GM21723 (cell line): ENCODE data around the gene C1orf226.
"Not testable (repeated sequence)": the region's sequence is repeated elsewhere in the genome, so short reads cannot be mapped to it uniquely, and the experiment has no call there.

ENCODE experiments used
- ATAC-seq: cut with Tn5 transposase; IDR thresholded peaks from one replicate; pipeline ENCODE4 v1.9.1; 2021; ENCODE audit warnings: mild to moderate bottlenecking, moderate library complexity; ENCODE audit not compliant: unreplicated experiment

C1orf226 gene

GRCh38 chr1:162404550-162405160 is 23.1 kb downstream of the C1orf226 start:
- ATAC-seq = no peak

GRCh38 chr1:162405800-162406199 is 24.3 kb downstream of the C1orf226 start:
- no peak for ATAC-seq

- no peak for ATAC-seq
Measured at GRCh38 chr1:162406811-162407210, 25.3 kb downstream of the C1orf226 start.

DNA sequence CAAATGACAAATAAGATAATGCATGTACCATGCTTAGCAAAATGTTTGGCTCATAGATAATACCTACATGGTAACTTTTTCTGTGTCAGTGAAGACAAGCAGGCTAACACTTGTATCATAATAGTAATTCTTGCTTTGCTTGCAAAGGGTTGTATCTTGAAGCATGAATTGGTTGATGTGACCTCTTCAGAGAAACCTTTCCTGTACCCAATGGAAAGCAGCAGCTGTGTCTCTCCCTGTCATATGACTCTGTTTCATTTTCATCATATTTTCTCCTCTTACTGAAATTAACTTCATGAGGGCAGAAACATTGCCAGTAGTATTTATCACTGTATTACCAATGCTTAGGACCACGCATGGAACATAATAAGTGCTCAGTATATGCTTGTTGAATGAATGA is 26.0 kb downstream of the C1orf226 start:
- ATAC-seq = no peak

DNA sequence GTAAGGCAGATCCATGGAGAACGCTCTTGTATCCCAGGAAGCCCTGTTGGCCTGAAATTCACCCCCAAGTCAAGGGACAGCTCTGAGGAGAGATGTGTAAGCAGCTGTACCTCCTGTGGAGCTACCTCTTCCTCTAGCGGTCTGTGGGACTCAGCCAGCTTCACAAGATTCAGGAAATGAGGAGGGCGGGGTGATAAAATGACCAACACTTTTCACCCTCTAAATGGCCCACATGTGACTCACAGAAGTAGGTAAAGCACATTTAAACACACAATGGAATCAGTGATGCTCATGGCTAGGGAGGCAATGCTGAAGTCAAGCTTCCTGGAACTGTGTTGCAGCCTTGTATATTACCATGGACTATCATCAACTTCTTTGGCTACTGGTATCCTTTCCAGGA is 30.5 kb downstream of the C1orf226 start, which contains the start of gene SH2D1B:
TSS of gene SH2D1B (minus strand) at position 135 of the 400 bp plus-strand sequence. CDS start at position 15, 120 bp downstream.
- ATAC-seq = no peak

GRCh38 chr1:162416215-162416614 is 34.7 kb downstream of the C1orf226 start:
- no peak for ATAC-seq

DNA sequence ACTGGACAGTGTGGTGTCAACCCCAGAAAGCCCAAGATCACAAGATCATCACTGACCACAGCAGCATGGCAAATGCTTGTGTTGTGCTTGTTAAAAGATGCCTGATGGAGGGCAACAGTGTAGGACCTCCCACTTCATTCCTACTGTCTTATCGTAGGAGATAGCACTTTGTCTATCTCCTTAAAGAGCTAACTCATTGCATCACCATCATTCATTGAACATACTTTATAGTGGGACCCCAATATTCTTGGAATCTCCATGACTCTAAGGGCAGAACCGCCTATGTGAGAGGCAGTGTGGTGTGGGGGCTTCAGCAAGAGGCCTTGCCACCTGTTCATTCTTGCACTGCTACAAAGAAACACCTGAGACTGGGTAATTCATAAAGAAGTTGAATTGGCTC is 35.4 kb downstream of the C1orf226 start:
- no peak for ATAC-seq

DNA sequence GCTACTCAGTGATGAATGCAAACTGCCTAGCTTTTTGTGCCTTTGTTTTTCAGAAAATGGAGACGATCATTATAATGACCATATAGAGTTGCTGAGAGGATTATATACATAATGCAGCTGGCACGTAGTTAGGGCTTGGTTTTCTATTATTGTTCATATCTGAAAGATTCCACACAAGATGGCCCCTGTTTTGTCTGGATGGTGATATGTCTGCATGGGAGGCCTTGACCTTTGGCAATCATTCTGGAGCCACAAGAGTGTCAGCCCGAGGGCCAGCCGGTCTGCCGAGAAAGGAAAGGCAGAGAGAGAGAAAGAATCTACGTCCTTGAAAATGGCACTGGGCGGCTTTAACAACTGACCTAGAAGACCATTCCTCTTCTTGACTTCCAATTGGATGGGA is 36.1 kb downstream of the C1orf226 start:
- no peak for ATAC-seq

- not testable (repeated sequence) for ATAC-seq
Measured at GRCh38 chr1:162418584-162418983, 37.1 kb downstream of the C1orf226 start.

DNA sequence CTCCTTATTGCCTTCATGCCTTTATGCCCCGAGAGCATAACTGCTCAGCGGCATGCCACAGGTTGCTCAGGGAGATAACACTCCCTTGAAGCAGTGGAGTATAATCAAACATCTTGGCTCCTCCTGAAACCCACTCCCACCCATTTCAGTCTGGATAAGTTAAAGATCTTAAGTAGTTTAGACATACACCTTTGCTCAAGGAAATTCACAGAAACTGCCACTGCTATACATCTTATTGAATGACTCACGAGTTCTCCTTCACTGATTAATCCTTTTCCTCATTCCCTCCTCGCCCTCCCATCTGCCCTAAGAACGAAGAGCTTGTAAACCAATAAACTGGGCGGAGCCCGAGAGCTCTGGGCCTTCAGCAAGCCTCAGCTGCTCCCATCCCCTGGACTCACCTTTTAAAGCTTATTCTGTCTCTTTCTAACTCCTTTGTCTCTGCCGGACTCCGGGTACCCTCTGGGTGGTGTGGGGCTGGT is 38.0 kb downstream of the C1orf226 start:
- ATAC-seq = not testable (repeated sequence)

- ATAC-seq = no peak
Measured at GRCh38 chr1:162420120-162420519, 38.6 kb downstream of the C1orf226 start.

GRCh38 chr1:162421258-162422164 is 40.0 kb downstream of the C1orf226 start:
- ATAC-seq = no peak

- ATAC-seq = no peak
Measured at GRCh38 chr1:162422662-162423375, 41.3 kb downstream of the C1orf226 start.

DNA sequence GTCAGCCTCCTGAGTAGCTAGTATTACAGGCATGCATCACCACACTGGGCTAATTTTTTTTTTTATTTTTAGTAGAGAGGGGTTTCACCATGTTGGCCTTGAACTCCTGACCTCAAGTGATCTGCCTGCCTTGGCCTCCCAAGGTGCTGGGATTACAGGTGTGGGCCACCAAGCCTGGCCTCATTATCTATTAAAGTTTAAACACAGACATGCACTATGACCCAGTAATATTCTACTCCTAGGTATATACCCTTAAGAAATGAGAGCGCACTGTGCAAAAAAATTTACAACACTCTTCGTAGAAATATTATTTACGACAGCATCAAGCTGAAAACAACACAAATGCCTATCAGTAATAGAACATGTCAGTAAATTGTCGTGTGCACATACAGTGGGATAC is 49.1 kb downstream of the C1orf226 start:
- ATAC-seq = no peak

DNA sequence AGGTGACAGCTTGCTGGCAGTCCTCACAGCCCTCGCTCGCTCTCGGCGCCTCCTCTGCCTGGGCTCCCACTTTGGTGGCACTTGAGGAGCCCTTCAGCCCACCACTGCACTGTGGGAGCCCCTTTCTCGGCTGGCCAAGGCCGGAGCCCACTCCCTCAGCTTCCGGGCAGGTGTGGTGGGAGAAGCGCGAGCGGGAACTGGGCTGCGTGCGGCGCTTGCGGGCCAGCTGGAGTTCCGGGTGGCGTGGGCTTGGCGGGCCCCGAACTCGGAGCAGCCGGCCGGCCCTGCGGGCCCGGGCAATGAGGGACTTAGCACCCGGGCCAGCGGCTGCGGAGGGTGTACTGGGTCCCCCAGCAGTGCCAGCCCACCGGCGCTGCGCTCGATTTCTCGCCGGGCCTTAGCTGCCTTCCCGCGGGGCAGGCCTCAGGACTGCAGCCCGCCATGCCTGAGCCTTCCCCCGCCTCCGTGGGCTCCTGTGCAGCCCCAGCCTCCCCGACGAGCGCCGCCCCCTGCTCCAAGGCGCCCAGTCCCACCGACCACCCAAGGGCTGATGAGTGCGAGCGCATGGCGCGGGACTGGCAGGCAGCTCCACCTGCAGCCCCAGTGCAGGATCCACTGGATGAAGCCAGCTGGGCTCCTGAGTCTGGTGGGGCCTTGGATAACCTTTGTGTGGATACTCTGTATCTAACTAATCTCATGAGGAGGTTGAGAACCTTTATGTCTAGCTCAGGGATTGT is 51.6 kb downstream of the C1orf226 start:
- not testable (repeated sequence) for ATAC-seq
